ENCODE measurements around the gene SOS1. TPM values are rescaled to one million over a fixed set of nuclear protein-coding genes. Genes with fewer than 3 reads are reported as not detected.

SOS1 gene
- total RNA-seq, 1 donor from 2014 or later: 35.5 TPM

GRCh38 chr2:38991899-38992298 lies 129.0 kb downstream of the SOS1 start:
- Mint-ChIP-seq H3K9me3 (no peaks in the 10 kb centered on the region), H3K36me3 (ENCODE audit: low read depth) (peaks cover 3% of the 10 kb centered on the region), H3K4me1 (peaks cover 17% of the 10 kb centered on the region), H3K27me3 (ENCODE audit: low read depth) (no peaks in the 10 kb centered on the region), H3K4me3 (no peak overlapping the region), H3K27ac (ENCODE audit: unreplicated experiment) (no peak overlapping the region)
- TF ChIP-seq CTCF (conservative IDR thresholded peaks at IDR 0.05): no peak
- DNase-seq (ENCODE audit: low read depth, low spot score): no peak

GRCh38 chr2:38988716-38989115 lies 132.1 kb downstream of the SOS1 start:
- H3K4me3 Mint-ChIP-seq: no peak overlapping the region
- no peak for TF ChIP-seq CTCF (conservative IDR thresholded peaks at IDR 0.05)
- H3K27me3 Mint-ChIP-seq (ENCODE audit: low read depth): no peaks in the 10 kb centered on the region
- no peak for DNase-seq (ENCODE audit: low read depth, low spot score)
- no peaks in the 10 kb centered on the region for H3K9me3 Mint-ChIP-seq
- peaks cover 17% of the 10 kb centered on the region for H3K4me1 Mint-ChIP-seq
- peaks cover 14% of the 10 kb centered on the region for H3K36me3 Mint-ChIP-seq (ENCODE audit: low read depth)
- no peak overlapping the region for H3K27ac Mint-ChIP-seq (ENCODE audit: unreplicated experiment)

- H3K4me3 Mint-ChIP-seq: no peak overlapping the region
- peaks cover 8% of the 10 kb centered on the region for H3K4me1 Mint-ChIP-seq
- no peak for DNase-seq (ENCODE audit: low read depth, low spot score)
- TF ChIP-seq CTCF (conservative IDR thresholded peaks at IDR 0.05): no peak
- H3K36me3 Mint-ChIP-seq (ENCODE audit: low read depth): peaks cover 11% of the 10 kb centered on the region
- H3K27ac Mint-ChIP-seq (ENCODE audit: unreplicated experiment): no peak overlapping the region
- no peaks in the 10 kb centered on the region for H3K27me3 Mint-ChIP-seq (ENCODE audit: low read depth)
- H3K9me3 Mint-ChIP-seq: no peaks in the 10 kb centered on the region
Measured at GRCh38 chr2:38982498-38982897, 138.4 kb downstream of the SOS1 start.

GRCh38 chr2:38981670-38982357 lies 139.0 kb downstream of the SOS1 start:
- peaks cover 11% of the 10 kb centered on the region for H3K36me3 Mint-ChIP-seq (ENCODE audit: low read depth)
- DNase-seq (ENCODE audit: low read depth, low spot score): no peak
- no peak for TF ChIP-seq CTCF (conservative IDR thresholded peaks at IDR 0.05)
- H3K4me3 Mint-ChIP-seq: no peak overlapping the region
- no peak overlapping the region for H3K27ac Mint-ChIP-seq (ENCODE audit: unreplicated experiment)
- no peaks in the 10 kb centered on the region for H3K27me3 Mint-ChIP-seq (ENCODE audit: low read depth)
- peaks cover 8% of the 10 kb centered on the region for H3K4me1 Mint-ChIP-seq
- H3K9me3 Mint-ChIP-seq: no peaks in the 10 kb centered on the region

GRCh38 chr2:38981003-38981669 lies 139.7 kb downstream of the SOS1 start:
- H3K27ac Mint-ChIP-seq (ENCODE audit: unreplicated experiment): no peak overlapping the region
- no peaks in the 10 kb centered on the region for H3K9me3 Mint-ChIP-seq
- H3K27me3 Mint-ChIP-seq (ENCODE audit: low read depth): no peaks in the 10 kb centered on the region
- DNase-seq (ENCODE audit: low read depth, low spot score): no peak
- no peak overlapping the region for H3K4me3 Mint-ChIP-seq
- H3K36me3 Mint-ChIP-seq (ENCODE audit: low read depth): peaks cover 11% of the 10 kb centered on the region
- H3K4me1 Mint-ChIP-seq: peaks cover 8% of the 10 kb centered on the region
- no peak for TF ChIP-seq CTCF (conservative IDR thresholded peaks at IDR 0.05)
